Left colon (tissue), 2 donors: ENCODE data around the gene FAM50A. TPM values are rescaled to one million over a fixed set of nuclear protein-coding genes. Genes with fewer than 3 reads are reported as not detected.
"Not testable (repeated sequence)": the region's sequence is repeated elsewhere in the genome, so short reads cannot be mapped to it uniquely, and the experiment has no call there.

Experiments used
- ATAC-seq: fragments of 200-7000 bp; cut with Tn5 transposase; one replicate; pipeline ENCODE4 v1.9.1; 2020; ENCODE audit warnings: mild to moderate bottlenecking, moderate library complexity
- DNase-seq, 2 donors: peaks; one replicate each; pipeline ENCODE4 v3.0.0-alpha.2; 2020
- intact Hi-C, 2 donors: fragments of 100-400 bp; cut with DNase I in 1 of 2; cut with micrococcal nuclease in 1 of 2; formaldehyde crosslinking; loops; one replicate each; pipeline versions ENCODE4 v1.11.2 to v1.14.0; 2022; cut with DNase I, micrococcal nuclease
- microRNA-seq, 2 donors: library from miRNA; unstranded; fragments of <30 nt; microRNA quantifications; one replicate each; pipeline versions ENCODE4 v1.1.0 to v1.2.0, GENCODE V29; 2020
- total RNA-seq, 2 donors: library from RNA; stranded (reverse); fragmentation: NEBNext Ultra II Directional; extraction: Animal tissue kit (Norgen Biotek cat#: 25700); gene quantifications; one replicate each; pipeline ENCODE4 v1.2.1, GENCODE V29; 2021
- donor health status: DM: no; HTN: no; CAD: no.
- donor health status: DM: yes; HTN: yes; CAD: no.

Gene FAM50A
- total RNA-seq, 2 donors from 2014 or later = 44.4 to 56.7 TPM

- no peak for DNase-seq
- no peak for ATAC-seq
- intact Hi-C loops = no loop called here
Observed at GRCh38 chrX:154488336-154489075, 44.6 kb downstream of the FAM50A start.

- DNase-seq (no peak), ATAC-seq (no peak)
- intact Hi-C loops = no loop called here
Observed at GRCh38 chrX:154489182-154489581, 45.2 kb downstream of the FAM50A start.

GRCh38 chrX:154490021-154490413 lies 46.1 kb downstream of the FAM50A start:
- DNase-seq (peak; percentile 43), ATAC-seq (peak; percentile 19)
- intact Hi-C loops = no loop called here

- intact Hi-C loops = no loop called here
- peak; percentile 86 for ATAC-seq
- DNase-seq = peak; percentile 90 to 93
Observed at GRCh38 chrX:154490414-154491083, 46.6 kb downstream of the FAM50A start, which contains the start of gene SLC10A3. Gene SLC10A3 (minus strand): TSS chrX:154490629. CDS start chrX:154488940, 1,689 bp downstream.

- intact Hi-C loops = no loop called here
- ATAC-seq (no peak), DNase-seq (no peak)
Observed at GRCh38 chrX:154494715-154495114, 50.8 kb downstream of the FAM50A start.

- intact Hi-C loops = no loop called here
Observed at GRCh38 chrX:154495472-154495922, 51.6 kb downstream of the FAM50A start.

GRCh38 chrX:154496591-154497137 lies 52.7 kb downstream of the FAM50A start:
- DNase-seq, intact Hi-C loops, ATAC-seq: not testable (repeated sequence)

More at GRCh38 chrX:154495472-154495922, 51.6 kb downstream of the FAM50A start:
- ATAC-seq (no peak), DNase-seq (no peak)

Small RNA genes lying within 50 kb of the gene (microRNA-seq; reads per million reads assigned to microRNA genes)
- gene MIR6858 = 0 to 0.53 reads per million in 2 donors

Other genes with a start within 250 kb of the FAM50A start
- not detected for gene OPN1MW2, start 224.4 kb upstream of the FAM50A start, total RNA-seq
- gene OPN1MW3, start 186.6 kb upstream of the FAM50A start, total RNA-seq = not detected
- not detected for gene TEX28, start 149.0 kb upstream of the FAM50A start, total RNA-seq
- not detected for gene TKTL1, start 148.3 kb upstream of the FAM50A start, total RNA-seq
- gene FLNA, start 69.5 kb upstream of the FAM50A start, total RNA-seq = 100 to 1,000 TPM in 1 of 2 donors, 10 to 100 TPM in 1; 84.2 to 741 TPM
- 10 to 100 TPM; 31.9 to 33.1 TPM for gene EMD, start 64.8 kb upstream of the FAM50A start, total RNA-seq
- 1,000 to 10,000 TPM; 2,262 to 2,406 TPM for gene RPL10, start 45.8 kb upstream of the FAM50A start, total RNA-seq
- gene DNASE1L1, start 34.9 kb upstream of the FAM50A start, total RNA-seq = 10 to 100 TPM; 23.4 to 26.8 TPM
- 10 to 100 TPM; 28.8 to 40.8 TPM for gene TAFAZZIN, start 32.6 kb upstream of the FAM50A start, total RNA-seq
- 100 to 1,000 TPM; 100 to 105 TPM for gene ATP6AP1, start 15.5 kb upstream of the FAM50A start, total RNA-seq
- 10 to 100 TPM; 63.3 to 65.0 TPM for gene GDI1, start 7.0 kb upstream of the FAM50A start, total RNA-seq
- gene PLXNA3, start 14.1 kb downstream of the FAM50A start, total RNA-seq = 10 to 100 TPM; 48.9 to 68.2 TPM
- 10 to 100 TPM in 1 of 2 donors, 1 to 10 TPM in 1; 9.8 to 11.5 TPM for gene LAGE3, start 35.1 kb downstream of the FAM50A start, total RNA-seq
- 10 to 100 TPM; 30.5 to 34.5 TPM for gene UBL4A, start 42.5 kb downstream of the FAM50A start, total RNA-seq
- gene SLC10A3, start 46.5 kb downstream of the FAM50A start, total RNA-seq = 10 to 100 TPM; 23.8 to 30.0 TPM
- 10 to 100 TPM; 64.3 to 75.0 TPM for gene FAM3A, start 72.1 kb downstream of the FAM50A start, total RNA-seq
- gene G6PD, start 102.7 kb downstream of the FAM50A start, total RNA-seq = 10 to 100 TPM; 30.5 to 34.2 TPM
- gene IKBKG, start 103.5 kb downstream of the FAM50A start, total RNA-seq = 10 to 100 TPM; 26.5 to 29.1 TPM
- gene CTAG1A, start 141.0 kb downstream of the FAM50A start, total RNA-seq = not detected
- gene CTAG1B, start 175.1 kb downstream of the FAM50A start, total RNA-seq = not detected
- not detected for gene CTAG2, start 209.4 kb downstream of the FAM50A start, total RNA-seq